ENCODE data around the gene SCYGR5.
"Not testable (repeated sequence)": the region's sequence is repeated elsewhere in the genome, so short reads cannot be mapped to it uniquely, and the experiment has no call there.

The SCYGR5 gene

GRCh38 chr2:227643990-227644551 is 22.5 kb upstream of the SCYGR5 start:
- H3K27ac ChIP-seq (ENCODE audit: low read depth, low read length): no peak overlapping the region
- H3K9me3 ChIP-seq (ENCODE audit: control insufficient read depth, insufficient read depth, low read depth, low read length): no peaks in the 10 kb centered on the region
- H3K9ac ChIP-seq (ENCODE audit: low read length): no peak overlapping the region
- H3K4me3 ChIP-seq (ENCODE audit: low read depth, low read length): no peak overlapping the region
- no peaks in the 10 kb centered on the region for H3K27me3 ChIP-seq (ENCODE audit: control insufficient read depth, insufficient read depth, low read length)
- peaks cover 8% of the 10 kb centered on the region; the same call in 1 of the 2 replicates for H3K4me1 ChIP-seq (ENCODE audit: control insufficient read depth, insufficient read depth, low read length)
- H3K36me3 ChIP-seq (ENCODE audit: control insufficient read depth, insufficient read depth, low read length): no peaks in the 10 kb centered on the region

GRCh38 chr2:227653419-227653818 is 13.2 kb upstream of the SCYGR5 start:
- H3K36me3 ChIP-seq (ENCODE audit: control insufficient read depth, insufficient read depth, low read length): no peaks in the 10 kb centered on the region
- H3K27me3 ChIP-seq (ENCODE audit: control insufficient read depth, insufficient read depth, low read length): no peaks in the 10 kb centered on the region
- H3K9ac ChIP-seq (ENCODE audit: low read length): no peak overlapping the region
- H3K27ac ChIP-seq (ENCODE audit: low read depth, low read length): no peak overlapping the region
- no peaks in the 10 kb centered on the region for H3K4me1 ChIP-seq (ENCODE audit: control insufficient read depth, insufficient read depth, low read length)
- no peak overlapping the region for H3K4me3 ChIP-seq (ENCODE audit: low read depth, low read length)
- H3K9me3 ChIP-seq (ENCODE audit: control insufficient read depth, insufficient read depth, low read depth, low read length): no peaks in the 10 kb centered on the region

GRCh38 chr2:227654426-227654825 is 12.2 kb upstream of the SCYGR5 start:
- H3K9ac ChIP-seq (ENCODE audit: low read length): no peak overlapping the region
- no peaks in the 10 kb centered on the region for H3K9me3 ChIP-seq (ENCODE audit: control insufficient read depth, insufficient read depth, low read depth, low read length)
- H3K27me3 ChIP-seq (ENCODE audit: control insufficient read depth, insufficient read depth, low read length): no peaks in the 10 kb centered on the region
- no peak overlapping the region for H3K27ac ChIP-seq (ENCODE audit: low read depth, low read length)
- H3K4me1 ChIP-seq (ENCODE audit: control insufficient read depth, insufficient read depth, low read length): no peaks in the 10 kb centered on the region
- H3K36me3 ChIP-seq (ENCODE audit: control insufficient read depth, insufficient read depth, low read length): no peaks in the 10 kb centered on the region
- H3K4me3 ChIP-seq (ENCODE audit: low read depth, low read length): no peak overlapping the region

- H3K4me3 ChIP-seq (ENCODE audit: low read depth, low read length): no peak overlapping the region
- no peak overlapping the region for H3K27ac ChIP-seq (ENCODE audit: low read depth, low read length)
- no peak overlapping the region for H3K9ac ChIP-seq (ENCODE audit: low read length)
- no peaks in the 10 kb centered on the region for H3K36me3 ChIP-seq (ENCODE audit: control insufficient read depth, insufficient read depth, low read length)
- no peaks in the 10 kb centered on the region for H3K27me3 ChIP-seq (ENCODE audit: control insufficient read depth, insufficient read depth, low read length)
- H3K4me1 ChIP-seq (ENCODE audit: control insufficient read depth, insufficient read depth, low read length): no peaks in the 10 kb centered on the region
- H3K9me3 ChIP-seq (ENCODE audit: control insufficient read depth, insufficient read depth, low read depth, low read length): no peaks in the 10 kb centered on the region
These were observed 11.2 kb upstream of the SCYGR5 start for GRCh38 chr2:227655454-227655853.

GRCh38 chr2:227657199-227657845 is 9.3 kb upstream of the SCYGR5 start:
- no peak overlapping the region for H3K27ac ChIP-seq (ENCODE audit: low read depth, low read length)
- no peak overlapping the region for H3K9ac ChIP-seq (ENCODE audit: low read length)
- no peaks in the 10 kb centered on the region for H3K27me3 ChIP-seq (ENCODE audit: control insufficient read depth, insufficient read depth, low read length)
- peaks cover 14% of the 10 kb centered on the region for H3K4me1 ChIP-seq (ENCODE audit: control insufficient read depth, insufficient read depth, low read length)
- no peak overlapping the region for H3K4me3 ChIP-seq (ENCODE audit: low read depth, low read length)
- H3K36me3 ChIP-seq (ENCODE audit: control insufficient read depth, insufficient read depth, low read length): no peaks in the 10 kb centered on the region
- H3K9me3 ChIP-seq (ENCODE audit: control insufficient read depth, insufficient read depth, low read depth, low read length): no peaks in the 10 kb centered on the region

GRCh38 chr2:227661025-227661649 is 5.5 kb upstream of the SCYGR5 start:
- Histone ChIP-seq H3K36me3 (ENCODE audit: control insufficient read depth, insufficient read depth, low read length) (no peaks in the 10 kb centered on the region), H3K27me3 (ENCODE audit: control insufficient read depth, insufficient read depth, low read length) (no peaks in the 10 kb centered on the region), H3K9me3 (ENCODE audit: control insufficient read depth, insufficient read depth, low read depth, low read length) (no peaks in the 10 kb centered on the region), H3K4me1 (ENCODE audit: control insufficient read depth, insufficient read depth, low read length) (peaks cover 14% of the 10 kb centered on the region), H3K27ac (ENCODE audit: low read depth, low read length) (no peak overlapping the region), H3K4me3 (ENCODE audit: low read depth, low read length) (no peak overlapping the region), H3K9ac (ENCODE audit: low read length) (no peak overlapping the region)

GRCh38 chr2:227661827-227662226 is 4.8 kb upstream of the SCYGR5 start:
- Histone ChIP-seq H3K4me1 (ENCODE audit: control insufficient read depth, insufficient read depth, low read length) (peaks cover 14% of the 10 kb centered on the region), H3K36me3 (ENCODE audit: control insufficient read depth, insufficient read depth, low read length) (no peaks in the 10 kb centered on the region), H3K9me3 (ENCODE audit: control insufficient read depth, insufficient read depth, low read depth, low read length) (no peaks in the 10 kb centered on the region), H3K4me3 (ENCODE audit: low read depth, low read length) (no peak overlapping the region), H3K9ac (ENCODE audit: low read length) (no peak overlapping the region), H3K27me3 (ENCODE audit: control insufficient read depth, insufficient read depth, low read length) (no peaks in the 10 kb centered on the region), H3K27ac (ENCODE audit: low read depth, low read length) (no peak overlapping the region)

- no peak overlapping the region for H3K4me3 ChIP-seq (ENCODE audit: low read depth, low read length)
- no peaks in the 10 kb centered on the region for H3K36me3 ChIP-seq (ENCODE audit: control insufficient read depth, insufficient read depth, low read length)
These were observed 1.2 kb upstream of the SCYGR5 start for GRCh38 chr2:227665189-227665940.

GRCh38 chr2:227671170-227671905 is 4.7 kb downstream of the SCYGR5 start:
- Histone ChIP-seq H3K36me3 (ENCODE audit: control insufficient read depth, insufficient read depth, low read length) (no peaks in the 10 kb centered on the region), H3K4me1 (ENCODE audit: control insufficient read depth, insufficient read depth, low read length) (peaks cover 12% of the 10 kb centered on the region; the same call in 1 of the 2 replicates), H3K27me3 (ENCODE audit: control insufficient read depth, insufficient read depth, low read length) (no peaks in the 10 kb centered on the region), H3K9me3 (ENCODE audit: control insufficient read depth, insufficient read depth, low read depth, low read length) (no peaks in the 10 kb centered on the region), H3K9ac (ENCODE audit: low read length) (no peak overlapping the region), H3K27ac (ENCODE audit: low read depth, low read length) (no peak overlapping the region), H3K4me3 (ENCODE audit: low read depth, low read length) (no peak overlapping the region)

More at GRCh38 chr2:227665189-227665940, 1.2 kb upstream of the SCYGR5 start:
- Histone ChIP-seq H3K27ac (ENCODE audit: low read depth, low read length) (no peak overlapping the region), H3K4me1 (ENCODE audit: control insufficient read depth, insufficient read depth, low read length) (peaks cover 14% of the 10 kb centered on the region), H3K27me3 (ENCODE audit: control insufficient read depth, insufficient read depth, low read length) (no peaks in the 10 kb centered on the region), H3K9me3 (ENCODE audit: control insufficient read depth, insufficient read depth, low read depth, low read length) (no peaks in the 10 kb centered on the region), H3K9ac (ENCODE audit: low read length) (no peak overlapping the region)

- H3K36me3 ChIP-seq (ENCODE audit: control insufficient read depth, insufficient read depth, low read length); H3K27me3 ChIP-seq (ENCODE audit: control insufficient read depth, insufficient read depth, low read length); H3K4me3 ChIP-seq (ENCODE audit: low read depth, low read length): not testable (repeated sequence)
These were observed 7.0 kb downstream of the SCYGR5 start for GRCh38 chr2:227673620-227674019.

More at GRCh38 chr2:227673620-227674019, 7.0 kb downstream of the SCYGR5 start:
- H3K9ac ChIP-seq (ENCODE audit: low read length); H3K9me3 ChIP-seq (ENCODE audit: control insufficient read depth, insufficient read depth, low read depth, low read length); H3K27ac ChIP-seq (ENCODE audit: low read depth, low read length): not testable (repeated sequence)
- H3K4me1 ChIP-seq (ENCODE audit: control insufficient read depth, insufficient read depth, low read length): peaks cover 12% of the 10 kb centered on the region; the same call in 1 of the 2 replicates

Measured in HUES6 (cell line).